ENCODE data around the gene RELB. TPM values are rescaled to one million over a fixed set of nuclear protein-coding genes. Genes with fewer than 3 reads are reported as not detected.
A peak's percentile ranks its signal among the peaks of the same experiment; 100 is the strongest.

RELB gene
- total RNA-seq, 5 donors from 2014 or later (not counting 1 experiment from before 2014, with no cell fraction given), result 29.4 to 65.5 (median 40.4) TPM

GRCh38 chr19:45046355-45046754 lies 45.1 kb downstream of the RELB start:
- POLR2A ChIA-PET, result no interaction called here
- H3K36me3 ChIP-seq (ENCODE audit: control insufficient read depth in 2 of 2, extremely low read depth in 1 of 2, insufficient read depth in 1 of 2, low read length in 1 of 2), result peaks cover 8 to 52% of the 10 kb centered on the region in 2 donors
- H3K27me3 ChIP-seq (replicated peaks in 1 of 2; ENCODE audit: control insufficient read depth in 2 of 2, extremely low read depth in 1 of 2, insufficient read depth in 2 of 2, low read length in 1 of 2), result no peaks in the 10 kb centered on the region
- H3K4me3 ChIP-seq (ENCODE audit: control insufficient read depth in 1 of 2, extremely low read depth in 1 of 2, low read length in 1 of 2), result no peak overlapping the region
- no peaks in the 10 kb centered on the region for H3K9me3 Mint-ChIP-seq
- H3K27ac ChIP-seq (ENCODE audit: low read length), result no peak overlapping the region
- peak overlapping the region in 1 of 2 donors; percentile 28 for H3K27ac Mint-ChIP-seq
- no peak for ATAC-seq (replicated peaks in 1 of 4)
- no peak overlapping the region for H3K4me3 Mint-ChIP-seq
- 86% methylated on average over 2 of the region's 7 CpGs for WGBS (ENCODE audit: insufficient coverage)
- CTCF ChIA-PET, result no interaction called here
- H3K36me3 Mint-ChIP-seq, result peaks cover 21% of the 10 kb centered on the region
- H3K27me3 Mint-ChIP-seq, result no peaks in the 10 kb centered on the region
- no peak for DNase-seq
- no peaks in the 10 kb centered on the region for H3K9me3 ChIP-seq
- H3K4me1 ChIP-seq (ENCODE audit: control insufficient read depth in 1 of 2, extremely low read depth in 1 of 2, insufficient read depth in 2 of 2, low read length in 2 of 2), result peaks cover 2 to 34% of the 10 kb centered on the region in 2 experiments
- H3K4me1 Mint-ChIP-seq, result peaks cover 50 to 56% (median 51%) of the 10 kb centered on the region in 3 donors

- POLR2A ChIA-PET, result interaction anchor here (0.6 to 0.8 kb wide), 2 partner anchors 12 to 326 kb away, joined by 3 read pairs; no protein-coding TSS in a partner anchor
- peaks cover 17% of the 10 kb centered on the region for H3K36me3 Mint-ChIP-seq
- CTCF ChIA-PET, result no interaction called here
Measured at GRCh38 chr19:45047188-45047797, 46.0 kb downstream of the RELB start.

GRCh38 chr19:45049073-45049736 lies 47.9 kb downstream of the RELB start:
- POLR2A ChIA-PET, result no interaction called here
- Mint-ChIP-seq H3K4me1 (peaks cover 41 to 48% (median 46%) of the 10 kb centered on the region in 3 donors), H3K27me3 (no peaks in the 10 kb centered on the region), H3K36me3 (peaks cover 25% of the 10 kb centered on the region), H3K9me3 (no peaks in the 10 kb centered on the region), H3K27ac (peak overlapping the region in 1 of 2 donors; percentile 55), H3K4me3 (no peak overlapping the region)
- H3K4me3 ChIP-seq (ENCODE audit: control insufficient read depth in 1 of 2, extremely low read depth in 1 of 2, low read length in 1 of 2), result no peak overlapping the region
- no peak overlapping the region for H3K27ac ChIP-seq (ENCODE audit: low read length)
- no peak for DNase-seq
- 87% methylated on average over 8 of the region's 8 CpGs for WGBS (ENCODE audit: insufficient coverage)
- peaks cover 15 to 54% of the 10 kb centered on the region in 2 donors for H3K36me3 ChIP-seq (ENCODE audit: control insufficient read depth in 2 of 2, extremely low read depth in 1 of 2, insufficient read depth in 1 of 2, low read length in 1 of 2)
- peaks cover 2 to 22% of the 10 kb centered on the region in 2 experiments for H3K4me1 ChIP-seq (ENCODE audit: control insufficient read depth in 1 of 2, extremely low read depth in 1 of 2, insufficient read depth in 2 of 2, low read length in 2 of 2)
- H3K27me3 ChIP-seq (replicated peaks in 1 of 2; ENCODE audit: control insufficient read depth in 2 of 2, extremely low read depth in 1 of 2, insufficient read depth in 2 of 2, low read length in 1 of 2), result no peaks in the 10 kb centered on the region
- no peak for ATAC-seq (replicated peaks in 1 of 4)
- CTCF ChIA-PET, result no interaction called here
- H3K9me3 ChIP-seq, result no peaks in the 10 kb centered on the region

More at GRCh38 chr19:45047188-45047797, 46.0 kb downstream of the RELB start:
- H3K4me1 ChIP-seq (ENCODE audit: control insufficient read depth in 1 of 2, extremely low read depth in 1 of 2, insufficient read depth in 2 of 2, low read length in 2 of 2), result peaks cover 2 to 26% of the 10 kb centered on the region in 2 experiments
- no peaks in the 10 kb centered on the region for H3K9me3 ChIP-seq
- H3K4me3 ChIP-seq (ENCODE audit: control insufficient read depth in 1 of 2, extremely low read depth in 1 of 2, low read length in 1 of 2), result no peak overlapping the region
- no peak for DNase-seq
- peak in 1 of 4 experiments; percentile 61 for ATAC-seq (replicated peaks in 1 of 4)
- Mint-ChIP-seq H3K4me3 (peak overlapping the region in 2 of 3 donors; percentile 7 to 21), H3K9me3 (no peaks in the 10 kb centered on the region), H3K27me3 (no peaks in the 10 kb centered on the region), H3K27ac (peak overlapping the region; percentile 77 to 82), H3K4me1 (peaks cover 43 to 48% (median 46%) of the 10 kb centered on the region in 3 donors)
- WGBS (ENCODE audit: insufficient coverage), result no CpG with 5 or more reads among the region's 7 CpGs
- no peak overlapping the region for H3K27ac ChIP-seq (ENCODE audit: low read length)
- H3K36me3 ChIP-seq (ENCODE audit: control insufficient read depth in 2 of 2, extremely low read depth in 1 of 2, insufficient read depth in 1 of 2, low read length in 1 of 2), result peaks cover 11 to 48% of the 10 kb centered on the region in 2 donors
- H3K27me3 ChIP-seq (replicated peaks in 1 of 2; ENCODE audit: control insufficient read depth in 2 of 2, extremely low read depth in 1 of 2, insufficient read depth in 2 of 2, low read length in 1 of 2), result no peaks in the 10 kb centered on the region

GRCh38 chr19:45050036-45050435 lies 48.8 kb downstream of the RELB start:
- H3K4me3 Mint-ChIP-seq, result no peak overlapping the region
- peak overlapping the region in 1 of 2 donors; percentile 2 for H3K27ac Mint-ChIP-seq
- Histone ChIP-seq H3K27ac (ENCODE audit: low read length) (no peak overlapping the region), H3K4me1 (ENCODE audit: control insufficient read depth in 1 of 2, extremely low read depth in 1 of 2, insufficient read depth in 2 of 2, low read length in 2 of 2) (peaks cover 2 to 16% of the 10 kb centered on the region in 2 experiments), H3K4me3 (ENCODE audit: control insufficient read depth in 1 of 2, extremely low read depth in 1 of 2, low read length in 1 of 2) (no peak overlapping the region), H3K36me3 (ENCODE audit: control insufficient read depth in 2 of 2, extremely low read depth in 1 of 2, insufficient read depth in 1 of 2, low read length in 1 of 2) (peaks cover 15 to 54% of the 10 kb centered on the region in 2 donors), H3K27me3 (replicated peaks in 1 of 2; ENCODE audit: control insufficient read depth in 2 of 2, extremely low read depth in 1 of 2, insufficient read depth in 2 of 2, low read length in 1 of 2) (no peaks in the 10 kb centered on the region), H3K9me3 (no peaks in the 10 kb centered on the region)
- H3K9me3 Mint-ChIP-seq, result no peaks in the 10 kb centered on the region
- peaks cover 38 to 44% (median 44%) of the 10 kb centered on the region in 3 donors for H3K4me1 Mint-ChIP-seq
- CTCF ChIA-PET, result interaction anchor here in 1 of 2 donors (0.5 kb wide), 1 partner anchor 543 kb away, joined by 5 read pairs; no protein-coding TSS in a partner anchor
- H3K36me3 Mint-ChIP-seq, result peaks cover 30% of the 10 kb centered on the region
- WGBS (ENCODE audit: insufficient coverage), result 97% methylated on average over 5 of the region's 6 CpGs
- H3K27me3 Mint-ChIP-seq, result no peaks in the 10 kb centered on the region
- POLR2A ChIA-PET, result no interaction called here
- DNase-seq, result no peak
- no peak for ATAC-seq (replicated peaks in 1 of 4)

GRCh38 chr19:45051929-45052579 lies 50.8 kb downstream of the RELB start:
- ChIA-PET CTCF (no interaction called here), POLR2A (no interaction called here)
- Histone ChIP-seq H3K9me3 (no peaks in the 10 kb centered on the region), H3K27me3 (replicated peaks in 1 of 2; ENCODE audit: control insufficient read depth in 2 of 2, extremely low read depth in 1 of 2, insufficient read depth in 2 of 2, low read length in 1 of 2) (no peaks in the 10 kb centered on the region), H3K36me3 (ENCODE audit: control insufficient read depth in 2 of 2, extremely low read depth in 1 of 2, insufficient read depth in 1 of 2, low read length in 1 of 2) (peaks cover 27 to 52% of the 10 kb centered on the region in 2 donors), H3K4me3 (ENCODE audit: control insufficient read depth in 1 of 2, extremely low read depth in 1 of 2, low read length in 1 of 2) (no peak overlapping the region), H3K27ac (ENCODE audit: low read length) (no peak overlapping the region), H3K4me1 (ENCODE audit: control insufficient read depth in 1 of 2, extremely low read depth in 1 of 2, insufficient read depth in 2 of 2, low read length in 2 of 2) (peaks cover under 1 to 6% of the 10 kb centered on the region in 2 experiments)
- no peaks in the 10 kb centered on the region for H3K9me3 Mint-ChIP-seq
- ATAC-seq (replicated peaks in 1 of 4), result no peak
- H3K27me3 Mint-ChIP-seq, result no peaks in the 10 kb centered on the region
- no peak overlapping the region for H3K4me3 Mint-ChIP-seq
- 86% methylated on average over 6 of the region's 9 CpGs for WGBS (ENCODE audit: insufficient coverage)
- peak overlapping the region in 1 of 2 donors; percentile 73 for H3K27ac Mint-ChIP-seq
- H3K4me1 Mint-ChIP-seq, result peaks cover 19 to 25% (median 23%) of the 10 kb centered on the region in 3 donors
- peaks cover 25% of the 10 kb centered on the region for H3K36me3 Mint-ChIP-seq
- no peak for DNase-seq

- Histone ChIP-seq H3K27ac (ENCODE audit: low read length) (no peak overlapping the region), H3K36me3 (ENCODE audit: control insufficient read depth in 2 of 2, extremely low read depth in 1 of 2, insufficient read depth in 1 of 2, low read length in 1 of 2) (peaks cover 48 to 93% of the 10 kb centered on the region in 2 donors), H3K9me3 (no peaks in the 10 kb centered on the region), H3K4me3 (ENCODE audit: control insufficient read depth in 1 of 2, extremely low read depth in 1 of 2, low read length in 1 of 2) (no peak overlapping the region), H3K27me3 (replicated peaks in 1 of 2; ENCODE audit: control insufficient read depth in 2 of 2, extremely low read depth in 1 of 2, insufficient read depth in 2 of 2, low read length in 1 of 2) (no peaks in the 10 kb centered on the region), H3K4me1 (ENCODE audit: control insufficient read depth in 1 of 2, extremely low read depth in 1 of 2, insufficient read depth in 2 of 2, low read length in 2 of 2) (peaks cover 0 to 7% of the 10 kb centered on the region in 2 experiments)
- Mint-ChIP-seq H3K36me3 (peaks cover 56% of the 10 kb centered on the region), H3K4me1 (peaks cover 5 to 11% (median 9%) of the 10 kb centered on the region in 3 donors), H3K9me3 (no peaks in the 10 kb centered on the region), H3K27ac (no peak overlapping the region), H3K27me3 (no peaks in the 10 kb centered on the region), H3K4me3 (no peak overlapping the region)
- WGBS (ENCODE audit: insufficient coverage), result 100% methylated on average over 8 of the region's 8 CpGs
- DNase-seq (no peak), ATAC-seq (replicated peaks in 1 of 4) (no peak)
- CTCF ChIA-PET, result no interaction called here
- POLR2A ChIA-PET, result no interaction called here
Measured at GRCh38 chr19:45056831-45057230, 55.6 kb downstream of the RELB start.
